Urothelium cell line (cell line): ENCODE data around the gene ATE1.

Source experiments
- DNase-seq: peaks from one replicate; pipeline ENCODE4 v3.0.0; 2011; ENCODE audit warnings: low spot score, mixed read lengths
- FAIRE-seq: peaks from 2 replicates; lab custom pipeline; 2011; peaks lifted over from hg19 to GRCh38; lab: Jason Lieb, UNC

The ATE1 gene

DNA sequence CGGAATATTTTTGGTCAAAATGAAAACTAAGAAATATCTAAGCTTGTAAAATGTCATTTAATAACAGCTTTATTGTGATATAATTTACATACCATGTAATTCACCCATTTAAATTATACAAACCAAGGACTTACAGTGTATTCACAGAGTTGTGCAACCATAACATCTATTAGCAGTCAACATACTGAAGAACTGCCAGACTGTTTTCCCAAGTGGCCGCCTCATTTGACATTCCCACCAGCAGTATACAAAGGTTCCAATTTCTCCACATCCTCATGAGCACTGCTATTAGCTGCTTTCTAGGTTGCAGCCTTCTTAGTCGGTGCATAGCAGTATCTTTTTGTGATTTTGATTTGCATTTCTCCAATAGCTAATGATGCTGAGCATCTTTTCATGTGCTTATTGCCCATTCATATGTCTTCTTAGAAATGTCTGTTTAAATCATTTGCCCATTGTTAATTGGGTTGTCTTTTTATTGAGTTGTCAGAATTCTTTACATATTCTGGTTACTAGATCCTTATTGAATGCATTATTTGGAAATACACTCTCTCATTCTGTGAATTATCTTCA, 176.6 kb downstream of the ATE1 start:
- no peak for DNase-seq
- FAIRE-seq = no peak

DNA sequence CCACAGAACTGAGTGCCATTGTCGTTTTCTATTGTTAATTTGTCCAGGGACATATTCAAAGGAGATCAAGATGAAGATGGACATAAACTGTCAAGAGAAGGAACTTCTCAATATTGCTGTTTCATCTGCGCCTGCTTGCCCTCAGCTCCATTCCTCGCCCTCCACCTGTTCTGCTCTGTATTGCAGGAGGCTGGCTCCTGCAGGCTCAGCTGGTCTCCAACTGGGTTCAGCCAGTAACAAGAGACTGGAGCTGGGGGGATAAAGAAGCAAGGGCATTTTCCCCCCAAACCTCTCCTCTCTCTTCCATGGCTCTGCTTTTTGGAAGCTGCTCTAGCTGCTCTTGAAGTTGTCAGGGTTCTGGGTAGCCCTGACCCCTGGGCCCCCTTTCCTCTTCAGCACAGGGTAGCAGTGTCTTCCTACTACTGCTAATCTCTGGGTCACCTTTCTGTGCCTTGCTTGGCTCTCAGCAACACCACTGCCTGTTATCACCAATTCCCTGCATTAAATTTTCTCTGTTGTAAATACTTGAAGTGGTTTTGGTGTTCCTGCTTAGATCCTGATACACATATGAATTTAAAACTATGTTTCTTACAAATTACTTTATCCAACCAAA, 180.6 kb downstream of the ATE1 start:
- DNase-seq (no peak), FAIRE-seq (no peak)

DNA sequence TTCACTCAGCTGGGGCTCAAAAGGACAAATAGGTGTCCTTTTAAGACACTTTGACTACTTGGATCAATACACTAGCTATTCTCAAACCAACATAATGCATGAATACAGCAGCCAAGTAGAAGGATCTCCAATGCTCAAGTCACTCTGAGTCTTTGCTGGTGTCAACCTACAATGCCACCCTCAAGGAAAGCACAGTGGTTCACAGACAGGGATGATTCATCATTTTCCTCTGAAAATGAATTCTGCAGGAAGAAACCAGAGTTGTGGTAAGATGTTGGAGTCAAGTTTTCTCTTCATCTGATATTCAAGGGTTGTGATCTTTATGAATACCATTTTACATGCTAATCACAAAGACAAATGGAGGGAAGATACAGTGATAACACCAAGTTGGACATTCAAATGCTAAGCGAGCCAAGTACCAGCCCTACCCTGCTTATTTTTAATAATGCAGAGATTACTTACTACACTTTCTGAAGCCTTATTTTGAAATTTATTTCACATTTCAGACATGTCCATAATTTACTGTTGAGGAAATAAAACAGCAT, 186.5 kb downstream of the ATE1 start:
- DNase-seq (no peak), FAIRE-seq (no peak)

DNA sequence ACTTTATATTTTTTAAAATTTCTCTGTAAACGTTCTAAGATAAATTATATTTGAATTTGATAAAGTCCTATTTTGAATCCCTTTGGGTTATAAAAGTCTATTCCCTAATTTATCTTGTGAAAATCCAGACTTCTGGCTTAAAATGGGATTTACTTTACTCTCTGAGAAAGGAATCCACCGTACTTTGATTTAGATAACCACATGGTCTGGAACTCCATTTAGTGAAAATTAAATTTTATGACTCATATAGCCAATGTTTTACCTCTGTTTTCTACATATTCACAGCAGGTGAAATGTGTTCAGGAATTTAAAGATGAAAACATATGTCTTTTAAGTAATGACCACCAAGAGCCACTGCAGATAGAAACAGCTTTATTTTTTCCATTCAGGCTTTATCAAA, 187.8 kb downstream of the ATE1 start:
- FAIRE-seq (no peak), DNase-seq (no peak)

DNA sequence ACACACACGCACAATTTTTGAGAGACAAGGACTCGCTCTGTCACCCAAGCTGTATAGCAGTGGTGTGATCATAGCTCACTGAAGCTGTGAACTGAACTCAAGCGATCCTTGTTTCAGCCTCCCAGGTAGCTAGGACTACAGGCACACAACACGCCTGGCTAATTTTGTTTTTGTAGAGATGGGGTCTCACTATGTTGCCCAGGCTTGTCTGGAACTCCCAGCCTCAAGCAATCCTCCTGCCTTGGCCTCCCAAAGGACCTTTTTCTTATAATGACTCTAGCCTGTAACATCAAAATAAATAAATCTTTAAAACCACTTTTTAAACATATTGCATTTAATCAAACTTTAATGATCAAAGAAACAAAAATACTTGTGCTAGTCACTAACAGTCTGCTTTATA, 188.7 kb downstream of the ATE1 start:
- FAIRE-seq (no peak), DNase-seq (no peak)

DNA sequence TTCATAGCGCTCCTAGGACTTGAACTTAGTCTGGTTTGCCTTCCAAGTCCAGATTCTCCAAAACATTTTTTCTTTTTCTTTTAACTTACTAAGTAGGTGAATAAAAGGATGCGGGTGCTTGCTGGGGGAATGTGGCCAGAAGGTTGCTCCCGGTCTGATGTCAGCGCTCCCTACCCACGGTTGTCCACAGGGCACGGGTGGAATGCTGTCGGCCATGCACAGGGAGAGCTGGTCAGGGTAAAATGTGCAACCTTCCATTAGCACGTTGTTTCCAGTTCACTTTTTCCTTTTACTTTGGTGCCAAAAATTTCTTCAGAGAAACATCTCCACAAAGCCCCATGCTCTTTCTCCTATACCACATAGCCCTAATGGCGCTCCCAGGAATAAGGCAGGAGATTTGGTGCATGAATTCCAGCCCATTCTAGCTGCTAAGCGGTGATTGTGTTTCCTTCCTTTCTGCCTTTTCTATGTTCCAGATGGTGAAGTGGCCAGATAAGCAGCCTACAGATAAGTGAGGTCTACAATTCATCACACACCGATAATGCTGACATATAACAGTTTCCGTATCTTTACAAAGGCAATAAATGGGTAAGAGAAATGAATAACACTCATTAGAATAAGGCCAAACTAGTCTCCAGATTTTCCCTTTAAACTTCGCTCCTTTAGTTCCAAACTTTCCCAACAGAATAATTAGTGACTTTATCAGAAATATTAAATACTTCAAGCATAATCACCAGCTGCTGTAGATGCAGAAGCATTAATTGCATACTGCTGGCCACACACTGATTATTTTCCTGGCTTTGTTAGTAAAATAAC, 191.3 kb downstream of the ATE1 start:
- peak; percentile 76 for FAIRE-seq

GRCh38 chr10:121735263-121735662, 192.6 kb downstream of the ATE1 start:
- DNase-seq = no peak
- FAIRE-seq = no peak

More for the DNA sequence above, 191.3 kb downstream of the ATE1 start:
- no peak for DNase-seq

- DNase-seq (peak; percentile 46), FAIRE-seq (no peak)
Measured at GRCh38 chr10:121734589-121735045, 193.2 kb downstream of the ATE1 start.

- no peak for DNase-seq
- no peak for FAIRE-seq
Measured at GRCh38 chr10:121732656-121733445, 195.0 kb downstream of the ATE1 start.

DNA sequence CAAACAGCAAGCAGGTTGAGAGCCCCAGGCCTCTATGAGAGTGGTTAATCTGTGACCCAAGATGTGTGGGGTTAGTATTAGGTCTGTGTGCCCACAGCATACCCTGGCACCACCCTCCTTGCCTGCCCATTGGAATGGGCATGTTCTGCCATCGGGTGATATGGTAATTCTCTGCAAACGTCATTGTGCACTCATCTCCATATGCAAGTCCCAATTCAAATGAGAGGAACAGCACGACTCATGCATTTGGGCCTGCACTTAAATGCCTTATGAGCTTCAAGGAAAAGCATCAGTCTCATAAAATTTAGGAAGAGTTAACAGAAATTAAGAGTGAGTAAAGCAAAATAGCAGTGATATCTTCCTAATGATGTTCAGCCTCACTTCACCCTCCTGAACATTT, 195.7 kb downstream of the ATE1 start:
- FAIRE-seq = no peak
- DNase-seq = no peak

GRCh38 chr10:121724282-121724681, 203.5 kb downstream of the ATE1 start:
- no peak for DNase-seq
- FAIRE-seq = no peak

GRCh38 chr10:121722665-121723064, 205.2 kb downstream of the ATE1 start:
- no peak for FAIRE-seq
- DNase-seq = no peak

DNA sequence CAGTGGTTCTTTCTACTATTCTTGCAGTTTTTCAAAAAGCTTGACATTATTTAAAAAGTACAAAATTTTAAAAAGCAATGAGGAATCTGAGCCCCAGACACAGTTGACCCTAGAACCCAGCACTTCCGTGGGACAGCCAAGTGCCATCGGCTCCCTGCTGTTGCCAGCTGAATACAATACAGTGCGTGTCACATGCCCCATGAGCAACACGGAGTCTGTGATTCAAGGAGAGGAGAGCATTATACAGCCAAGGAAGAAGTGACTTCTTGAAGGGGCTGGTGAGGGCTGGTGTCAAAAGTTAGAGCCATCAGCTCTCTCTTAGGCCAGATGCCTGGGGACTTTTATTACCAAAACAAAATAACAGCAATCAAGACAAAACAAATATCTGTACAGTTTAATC, 206.6 kb downstream of the ATE1 start:
- DNase-seq = no peak
- no peak for FAIRE-seq

DNA sequence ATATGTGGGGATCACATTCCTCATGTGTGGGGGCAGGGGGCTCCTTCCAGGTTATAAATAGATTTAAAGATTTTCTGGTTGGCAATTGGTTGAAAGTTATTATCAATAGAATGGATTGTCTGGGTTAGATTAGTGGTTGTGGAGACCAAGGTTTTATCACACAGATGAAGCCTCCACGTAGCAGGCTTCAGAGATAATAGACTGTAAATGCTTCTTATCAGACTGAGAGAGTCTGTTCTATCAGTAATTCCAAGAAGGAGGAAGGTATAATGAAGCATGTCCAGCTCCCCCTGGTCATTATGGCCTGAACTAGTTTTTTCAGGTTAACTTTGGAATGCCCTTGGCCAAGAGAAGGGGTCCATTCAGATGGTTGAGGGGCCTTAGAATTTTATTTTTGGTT, 211.9 kb downstream of the ATE1 start:
- FAIRE-seq (no peak), DNase-seq (no peak)

DNA sequence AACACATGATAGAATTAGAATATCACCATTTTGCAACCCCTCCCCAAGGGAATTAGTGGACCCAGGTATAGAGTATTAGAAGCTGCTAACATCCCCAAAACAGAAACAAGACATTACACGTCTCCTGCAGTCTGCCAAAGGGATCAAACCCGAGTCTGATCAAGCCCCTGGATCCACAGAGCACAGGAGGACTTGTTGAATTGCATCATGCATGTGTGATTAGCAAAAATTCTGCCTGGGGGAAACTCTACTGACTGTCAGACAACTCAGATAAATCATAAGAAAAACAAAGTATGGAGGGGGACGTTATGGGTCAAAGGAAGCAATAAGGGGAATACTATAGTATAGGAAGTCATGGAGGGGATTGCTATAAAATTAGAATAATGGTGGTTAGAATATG, 212.8 kb downstream of the ATE1 start:
- DNase-seq (no peak), FAIRE-seq (no peak)

DNA sequence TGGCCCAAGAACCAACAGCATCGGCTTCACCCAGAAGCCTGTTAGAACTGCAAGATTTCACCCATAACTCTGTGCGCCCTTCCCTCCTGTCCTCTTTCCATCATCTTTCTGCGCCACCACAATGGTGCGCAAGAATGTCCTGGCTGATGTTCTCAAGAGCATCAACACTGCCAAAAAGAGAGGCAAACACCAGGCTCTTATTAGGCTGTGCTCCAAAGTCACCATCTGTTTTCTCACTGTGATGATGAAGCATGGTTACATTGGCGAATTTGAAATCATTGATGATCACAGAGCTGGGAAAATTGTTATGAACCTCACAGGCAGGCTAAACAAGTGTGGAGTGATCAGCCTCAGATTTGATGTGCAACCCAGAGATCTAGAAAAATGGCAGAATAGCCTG, 214.3 kb downstream of the ATE1 start:
- FAIRE-seq (no peak), DNase-seq (no peak)

GRCh38 chr10:121710971-121711370, 216.9 kb downstream of the ATE1 start:
- no peak for DNase-seq
- no peak for FAIRE-seq

DNA sequence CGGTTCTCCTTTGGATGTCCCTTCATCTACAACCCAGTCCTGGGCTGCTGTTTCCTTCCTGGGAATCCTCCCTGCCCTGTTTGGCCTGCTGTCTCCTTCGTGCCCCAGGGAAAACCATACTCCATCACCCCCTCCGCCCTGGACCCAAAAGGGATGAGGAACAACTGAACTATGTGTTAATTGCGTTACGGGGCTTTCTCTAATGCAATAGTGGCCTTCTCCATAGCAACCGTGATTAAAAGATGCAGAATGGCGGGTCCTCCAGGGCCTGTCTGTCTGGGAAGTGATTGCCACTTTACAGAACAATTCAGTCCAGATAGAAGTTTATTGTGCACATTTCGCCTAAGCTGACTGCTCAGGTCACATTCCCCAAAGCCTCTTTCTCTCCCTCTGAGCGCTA, 217.6 kb downstream of the ATE1 start:
- no peak for FAIRE-seq
- DNase-seq = no peak

DNA sequence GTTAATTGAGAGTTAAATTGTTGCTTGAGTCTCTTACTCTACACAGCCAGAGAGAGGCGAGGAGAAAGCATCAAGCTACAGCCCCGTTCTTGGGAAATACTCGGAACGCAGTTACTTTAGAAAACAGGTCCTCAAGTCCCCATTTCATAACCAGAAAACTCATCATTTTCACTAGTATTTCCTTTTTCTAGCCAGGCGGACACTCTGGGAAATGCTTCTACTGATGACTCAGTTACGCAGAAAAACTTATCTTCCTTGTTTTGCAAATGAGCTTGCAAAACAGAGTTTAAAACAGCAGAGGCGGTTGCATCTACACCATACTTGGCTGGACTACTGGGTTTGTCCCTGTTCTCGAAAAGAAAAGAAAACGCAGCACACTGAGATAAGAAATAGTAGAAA, 218.2 kb downstream of the ATE1 start:
- FAIRE-seq (no peak), DNase-seq (no peak)

GRCh38 chr10:121708728-121709674, 218.8 kb downstream of the ATE1 start:
- DNase-seq = no peak
- no peak for FAIRE-seq
